Upper lobe of left lung (tissue), 6 donors: ENCODE data around the gene MBD5. TPM values are rescaled to one million over a fixed set of nuclear protein-coding genes. Genes with fewer than 3 reads are reported as not detected.
A peak's percentile ranks its signal among the peaks of the same experiment; 100 is the strongest.

Source experiments
- ATAC-seq, 2 donors: fragments of 200-7000 bp; cut with Tn5 transposase; one replicate each; pipeline ENCODE4 v1.9.1; 2022; ENCODE audit warnings: mild to moderate bottlenecking in 2 of 2, moderate library complexity in 2 of 2; ENCODE audit not compliant: low FRiP score in 2 of 2
- DNase-seq, 2 donors: peaks; one replicate each; pipeline ENCODE4 v3.0.0-alpha.2; 2019 to 2020
- H3K27ac ChIP-seq, 4 donors: fragments of 200-600 bp; sonication (generic); one replicate each; pipeline ENCODE4 v1.5.1; 2016 to 2019
- H3K27me3 ChIP-seq, 4 donors: fragments of 200-600 bp; sonication (generic); one replicate each; pipeline ENCODE4 v1.5.1; 2017 to 2019
- H3K36me3 ChIP-seq, 4 donors: fragments of 200-600 bp; sonication (generic); one replicate each; pipeline ENCODE4 v1.5.1; 2016 to 2019
- H3K4me1 ChIP-seq, 4 donors: fragments of 200-600 bp; sonication (generic); one replicate each; pipeline ENCODE4 v1.5.1; 2018 to 2019
- H3K4me3 ChIP-seq, 4 donors: fragments of 200-600 bp; sonication (generic); one replicate each; pipeline ENCODE4 v1.5.1; 2017 to 2019; ENCODE audit warnings: mild to moderate bottlenecking in 2 of 4, moderate library complexity in 1 of 4
- H3K9me3 ChIP-seq, 4 donors: fragments of 200-600 bp; sonication (generic); one replicate each; pipeline ENCODE4 v1.5.1; 2018 to 2019
- EP300 ChIP-seq, 4 donors: sonication (generic); formaldehyde crosslinking; IDR thresholded peaks; one replicate each; pipeline ENCODE4 v1.5.1; 2017; ENCODE audit warnings: antibody characterized with exemption in 4 of 4, control low read depth in 2 of 4
- POLR2A ChIP-seq, 4 donors: fragments of 450-650 bp; IDR thresholded peaks; one replicate each; pipeline ENCODE4 v1.5.1; 2016 to 2017; ENCODE audit warnings: antibody characterized with exemption in 4 of 4, mild to moderate bottlenecking in 2 of 4
- POLR2AphosphoS5 ChIP-seq, 2 donors: sonication (generic); formaldehyde crosslinking; IDR thresholded peaks; one replicate each; pipeline ENCODE4 v1.5.1; 2017; ENCODE audit warnings: antibody characterized with exemption in 2 of 2
- WGBS, 2 donors: methylation state at CpG; one replicate each; pipeline ENCODE4 v1.1.5; 2017 to 2018; 5-methylcytosine and 5-hydroxymethylcytosine counted together
- total RNA-seq, 6 donors: library from RNA; depleted of rRNA in 4 of 6; stranded (reverse); fragments of >200 nt in 4 of 6; gene quantifications; one replicate each; pipeline versions ENCODE4 v1.1.0 to v1.2.1, GENCODE V29; 2016 to 2021
- TF ChIP-seq, protein P1 (sequence below), 6 experiments: fragments of 450-650 bp in 4 of 6; fragments of 200-600 bp in 2 of 6; sonication (generic) in 2 of 6; IDR thresholded peaks; one replicate each; pipeline ENCODE4 v1.5.1; 2016 to 2019; ENCODE audit warnings: antibody characterized with exemption in 6 of 6
- donor health status: DM: no; HTN: no; CAD: no; lungs with moderate emphysema.
- donor health status: DM: no; HTN: yes; CAD: no; lungs with severe emphysema.

MBD5 gene
- total RNA-seq, 6 donors from 2014 or later, result 22.6 to 99.5 (median 27.5) TPM

DNA sequence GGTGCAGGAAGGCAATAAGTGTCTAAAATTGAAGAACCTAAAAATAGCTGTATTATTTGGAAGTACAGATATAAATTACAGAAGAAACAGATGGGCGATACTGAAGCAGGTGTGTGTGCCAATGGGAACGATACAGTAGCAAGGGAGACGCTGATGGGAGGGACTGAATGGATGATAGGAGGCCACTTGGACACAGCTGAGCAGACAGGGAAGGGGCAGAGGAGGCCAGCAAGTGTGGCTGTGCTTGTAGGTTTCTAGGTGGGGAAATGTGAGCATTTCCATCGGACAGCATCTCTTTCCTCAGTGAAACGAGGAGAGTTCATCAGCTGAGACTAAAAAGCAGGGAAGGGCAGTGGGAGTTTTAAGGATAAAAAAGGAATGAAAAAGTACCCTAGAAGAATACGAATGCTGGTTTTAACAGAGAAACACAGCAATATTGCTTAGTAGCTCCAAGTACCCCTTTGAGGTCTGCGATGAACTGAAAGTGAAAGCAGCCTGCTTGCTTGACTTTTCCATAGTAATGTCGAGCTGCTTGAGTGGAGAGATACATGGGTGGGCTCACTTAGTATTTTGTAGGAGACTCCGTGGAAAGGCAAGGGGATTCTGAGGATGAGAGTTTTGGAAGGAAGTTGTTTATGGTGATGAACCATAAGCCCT, 531.9 kb downstream of the MBD5 start:
- Histone ChIP-seq H3K36me3 (no peaks in the 10 kb centered on the region), H3K27ac (peak overlapping the region in 3 of 4 donors; percentile 17 to 48 (median 27)), H3K27me3 (no peaks in the 10 kb centered on the region), H3K4me1 (no peaks in the 10 kb centered on the region), H3K9me3 (no peaks in the 10 kb centered on the region), H3K4me3 (peak overlapping the region in 3 of 4 donors; percentile 30 to 51 (median 42))
- TF ChIP-seq POLR2AphosphoS5 (IDR thresholded peaks at IDR 0.05), result no peak
- TF ChIP-seq, protein P1, sequence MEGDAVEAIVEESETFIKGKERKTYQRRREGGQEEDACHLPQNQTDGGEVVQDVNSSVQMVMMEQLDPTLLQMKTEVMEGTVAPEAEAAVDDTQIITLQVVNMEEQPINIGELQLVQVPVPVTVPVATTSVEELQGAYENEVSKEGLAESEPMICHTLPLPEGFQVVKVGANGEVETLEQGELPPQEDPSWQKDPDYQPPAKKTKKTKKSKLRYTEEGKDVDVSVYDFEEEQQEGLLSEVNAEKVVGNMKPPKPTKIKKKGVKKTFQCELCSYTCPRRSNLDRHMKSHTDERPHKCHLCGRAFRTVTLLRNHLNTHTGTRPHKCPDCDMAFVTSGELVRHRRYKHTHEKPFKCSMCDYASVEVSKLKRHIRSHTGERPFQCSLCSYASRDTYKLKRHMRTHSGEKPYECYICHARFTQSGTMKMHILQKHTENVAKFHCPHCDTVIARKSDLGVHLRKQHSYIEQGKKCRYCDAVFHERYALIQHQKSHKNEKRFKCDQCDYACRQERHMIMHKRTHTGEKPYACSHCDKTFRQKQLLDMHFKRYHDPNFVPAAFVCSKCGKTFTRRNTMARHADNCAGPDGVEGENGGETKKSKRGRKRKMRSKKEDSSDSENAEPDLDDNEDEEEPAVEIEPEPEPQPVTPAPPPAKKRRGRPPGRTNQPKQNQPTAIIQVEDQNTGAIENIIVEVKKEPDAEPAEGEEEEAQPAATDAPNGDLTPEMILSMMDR (IDR thresholded peaks at IDR 0.05), result no peak
- no peak for TF ChIP-seq POLR2A (IDR thresholded peaks at IDR 0.05)
- TF ChIP-seq EP300 (IDR thresholded peaks at IDR 0.05), result no peak
- WGBS, 2 donors, result 42 to 44% methylated on average over 9 of the region's 9 CpGs
- DNase-seq, result no peak
- ATAC-seq, result no peak

DNA sequence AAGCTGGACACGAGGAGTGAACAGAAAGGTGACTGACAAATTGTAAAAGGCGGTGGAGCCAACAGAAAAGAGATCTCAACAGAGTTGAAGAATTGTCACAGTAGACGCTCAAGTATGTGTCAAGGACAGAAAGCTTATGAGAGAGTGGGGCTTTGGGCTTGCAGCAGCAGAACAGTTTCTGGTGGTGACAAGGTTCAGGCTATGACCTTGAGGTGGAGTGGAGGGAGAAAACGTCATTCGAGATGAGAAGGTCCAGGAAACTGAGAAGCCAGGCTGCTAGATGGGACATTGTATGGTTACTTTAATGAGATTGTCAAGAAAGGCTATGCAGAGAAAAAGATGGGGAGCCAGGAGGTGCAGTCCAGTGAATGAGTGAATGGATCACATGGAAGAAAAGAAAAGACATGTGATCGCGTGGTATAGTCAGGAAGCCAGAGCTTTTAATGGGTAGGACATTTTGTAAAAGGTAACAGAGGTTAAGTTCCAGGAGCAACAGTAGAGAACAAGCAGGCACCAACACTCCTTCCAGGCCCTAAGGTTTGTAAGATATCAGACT, 532.5 kb downstream of the MBD5 start:
- WGBS, 2 donors, result 64 to 69% methylated on average over 7 of the region's 7 CpGs

DNA sequence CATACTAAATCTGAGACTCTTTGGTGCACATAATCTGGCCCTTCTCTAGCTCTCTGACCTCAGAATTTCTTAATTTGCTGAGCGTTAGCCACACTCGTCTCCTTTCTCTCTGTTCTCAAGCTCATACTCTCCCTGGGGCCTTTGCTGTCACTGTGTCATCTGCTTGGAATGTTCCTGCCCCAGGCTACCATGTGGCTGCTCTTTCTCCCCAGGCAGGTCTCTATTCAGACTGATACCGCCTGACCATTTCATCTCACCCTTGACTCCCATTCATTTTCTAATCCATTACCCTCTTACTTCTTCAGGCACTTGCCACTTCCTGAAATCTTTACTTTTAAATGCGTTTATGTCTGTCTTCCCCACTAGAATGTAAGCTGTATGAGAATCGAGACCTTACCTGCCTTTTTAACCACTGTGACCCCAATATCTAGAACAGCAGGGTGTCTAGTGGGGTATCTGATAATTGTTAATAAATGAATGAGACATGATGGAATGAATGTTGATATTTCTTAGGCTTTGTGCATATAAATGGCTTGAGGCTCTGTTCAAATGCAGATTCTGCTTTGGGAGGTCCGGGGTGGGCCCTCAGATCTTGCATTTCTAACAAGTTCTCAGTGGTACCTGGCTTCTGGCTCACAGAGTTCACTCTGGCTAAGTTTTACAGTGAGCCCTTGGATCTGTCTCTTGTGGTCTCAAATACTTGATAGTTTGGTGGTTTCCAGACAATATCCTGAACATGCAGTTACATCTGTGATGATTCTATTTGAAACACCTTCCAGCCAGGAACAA, 533.8 kb downstream of the MBD5 start:
- H3K27me3 ChIP-seq, result no peaks in the 10 kb centered on the region
- no peak overlapping the region for H3K27ac ChIP-seq
- no peak overlapping the region for H3K4me3 ChIP-seq
- H3K36me3 ChIP-seq, result no peaks in the 10 kb centered on the region
- ATAC-seq (no peak), DNase-seq (no peak)
- no peaks in the 10 kb centered on the region for H3K9me3 ChIP-seq
- 73 to 77% methylated on average over 6 of the region's 6 CpGs for WGBS, 2 donors
- H3K4me1 ChIP-seq, result no peaks in the 10 kb centered on the region
- TF ChIP-seq POLR2AphosphoS5 (IDR thresholded peaks at IDR 0.05) (no peak), POLR2A (IDR thresholded peaks at IDR 0.05) (no peak), EP300 (IDR thresholded peaks at IDR 0.05) (no peak)
- TF ChIP-seq, protein P1 (IDR thresholded peaks at IDR 0.05), result no peak

More for the DNA sequence above, 532.5 kb downstream of the MBD5 start:
- H3K27me3 ChIP-seq, result no peaks in the 10 kb centered on the region
- H3K9me3 ChIP-seq, result no peaks in the 10 kb centered on the region
- no peak for TF ChIP-seq EP300 (IDR thresholded peaks at IDR 0.05)
- peak overlapping the region in 3 of 4 donors; percentile 30 to 51 (median 42) for H3K4me3 ChIP-seq
- H3K27ac ChIP-seq, result peak overlapping the region in 3 of 4 donors; percentile 17 to 48 (median 27)
- DNase-seq (no peak), ATAC-seq (no peak)
- no peaks in the 10 kb centered on the region for H3K4me1 ChIP-seq
- H3K36me3 ChIP-seq, result no peaks in the 10 kb centered on the region

DNA sequence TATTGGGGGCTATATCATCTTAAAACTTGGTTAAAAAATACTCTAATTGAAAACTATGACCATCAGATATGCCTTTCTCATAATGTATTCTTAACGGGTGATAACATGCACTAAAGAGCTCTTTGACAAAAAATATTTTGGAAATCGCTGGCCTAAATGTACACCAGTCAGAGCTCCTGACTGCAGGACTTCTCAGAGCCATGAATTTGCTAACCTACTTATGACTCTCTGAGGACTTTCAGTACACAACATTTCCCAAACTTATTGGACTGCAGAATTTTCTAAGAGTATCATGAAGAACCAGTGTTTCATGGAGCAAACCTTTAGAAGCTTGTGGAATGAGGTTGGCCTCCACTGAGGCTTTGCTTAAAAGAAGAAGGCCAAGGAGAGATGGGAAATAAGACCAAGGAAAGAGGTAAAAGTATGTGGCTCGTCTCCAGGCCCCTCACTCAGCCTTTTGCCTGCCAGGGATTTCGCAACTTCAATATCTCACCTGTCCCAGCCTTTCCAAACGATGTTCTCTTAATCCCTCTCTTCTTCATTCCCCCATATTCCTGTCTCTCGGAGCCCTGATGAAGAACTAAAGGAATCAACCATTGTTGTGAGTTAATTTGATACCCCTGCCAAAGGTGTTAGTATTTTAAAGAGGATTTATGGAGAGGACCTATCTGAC, 534.9 kb downstream of the MBD5 start:
- H3K4me3 ChIP-seq, result no peak overlapping the region
- TF ChIP-seq, protein P1 (IDR thresholded peaks at IDR 0.05), result no peak
- TF ChIP-seq POLR2AphosphoS5 (IDR thresholded peaks at IDR 0.05) (no peak), EP300 (IDR thresholded peaks at IDR 0.05) (no peak), POLR2A (IDR thresholded peaks at IDR 0.05) (no peak)
- no peaks in the 10 kb centered on the region for H3K36me3 ChIP-seq
- no peaks in the 10 kb centered on the region for H3K4me1 ChIP-seq
- no peak overlapping the region for H3K27ac ChIP-seq
- no peaks in the 10 kb centered on the region for H3K27me3 ChIP-seq
- ATAC-seq (no peak), DNase-seq (no peak)
- WGBS, 2 donors, result 86 to 88% methylated on average over 6 of the region's 6 CpGs
- H3K9me3 ChIP-seq, result no peaks in the 10 kb centered on the region
